GM18861 (cell line): Measurements from ENCODE around the gene RRP1B.
A peak's percentile ranks its signal among the peaks of the same experiment; 100 is the strongest.
"Not testable (repeated sequence)": the region's sequence is repeated elsewhere in the genome, so short reads cannot be mapped to it uniquely, and the experiment has no call there.

ENCODE experiments used
- ATAC-seq: cut with Tn5 transposase; IDR thresholded peaks from one replicate; pipeline ENCODE4 v1.9.1; 2021; ENCODE audit not compliant: unreplicated experiment

The RRP1B gene, protein sequence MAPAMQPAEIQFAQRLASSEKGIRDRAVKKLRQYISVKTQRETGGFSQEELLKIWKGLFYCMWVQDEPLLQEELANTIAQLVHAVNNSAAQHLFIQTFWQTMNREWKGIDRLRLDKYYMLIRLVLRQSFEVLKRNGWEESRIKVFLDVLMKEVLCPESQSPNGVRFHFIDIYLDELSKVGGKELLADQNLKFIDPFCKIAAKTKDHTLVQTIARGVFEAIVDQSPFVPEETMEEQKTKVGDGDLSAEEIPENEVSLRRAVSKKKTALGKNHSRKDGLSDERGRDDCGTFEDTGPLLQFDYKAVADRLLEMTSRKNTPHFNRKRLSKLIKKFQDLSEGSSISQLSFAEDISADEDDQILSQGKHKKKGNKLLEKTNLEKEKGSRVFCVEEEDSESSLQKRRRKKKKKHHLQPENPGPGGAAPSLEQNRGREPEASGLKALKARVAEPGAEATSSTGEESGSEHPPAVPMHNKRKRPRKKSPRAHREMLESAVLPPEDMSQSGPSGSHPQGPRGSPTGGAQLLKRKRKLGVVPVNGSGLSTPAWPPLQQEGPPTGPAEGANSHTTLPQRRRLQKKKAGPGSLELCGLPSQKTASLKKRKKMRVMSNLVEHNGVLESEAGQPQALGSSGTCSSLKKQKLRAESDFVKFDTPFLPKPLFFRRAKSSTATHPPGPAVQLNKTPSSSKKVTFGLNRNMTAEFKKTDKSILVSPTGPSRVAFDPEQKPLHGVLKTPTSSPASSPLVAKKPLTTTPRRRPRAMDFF

DNA sequence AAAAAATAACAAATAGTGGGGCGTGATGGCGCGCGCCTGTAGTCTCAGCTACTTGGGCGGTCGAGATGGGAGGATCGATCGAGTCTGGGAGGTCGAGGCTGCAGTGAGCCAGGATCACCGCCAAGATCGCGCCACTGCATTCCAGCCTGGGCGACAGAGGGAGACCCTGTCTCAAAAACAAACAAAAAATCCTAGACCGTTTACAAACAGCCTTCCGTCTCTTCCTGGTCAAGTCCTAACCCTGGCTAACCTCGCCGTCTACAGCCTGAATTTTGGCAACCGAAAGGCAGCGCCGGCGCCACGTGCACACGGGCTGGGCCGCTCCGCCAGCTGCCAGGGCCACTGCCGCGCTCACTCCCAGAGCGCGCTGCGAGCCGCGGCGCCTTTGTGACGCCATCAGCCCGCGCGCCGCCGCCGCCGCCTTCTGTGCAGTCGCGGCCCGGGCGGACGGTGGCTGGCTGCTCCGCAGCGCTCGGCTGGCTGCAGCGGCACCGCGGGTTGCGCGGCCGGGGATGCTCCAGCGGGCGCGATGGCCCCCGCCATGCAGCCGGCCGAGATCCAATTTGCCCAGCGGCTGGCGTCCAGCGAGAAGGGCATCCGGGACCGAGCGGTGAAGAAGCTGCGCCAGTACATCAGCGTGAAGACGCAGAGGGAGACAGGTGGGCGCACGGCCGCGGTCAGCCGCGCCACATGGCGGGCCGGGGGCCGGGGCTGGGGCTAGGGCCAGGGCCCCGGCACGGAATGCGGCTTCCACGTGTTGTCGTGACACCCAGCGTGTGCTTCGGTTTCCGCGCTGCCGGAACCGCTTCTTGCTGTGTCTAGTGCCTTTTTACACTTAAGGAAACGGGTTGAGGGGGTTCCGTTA lies at the start of gene RRP1B, which contains the start of gene HSF2BP:
Gene RRP1B (plus strand): TSS at position 425 of the 865 bp plus-strand sequence. CDS start 105 bp downstream, at position 530.
Gene HSF2BP (minus strand): TSS at position 353 of the 865 bp plus-strand sequence. CDS start 1,392 bp downstream, outside the sequence.
- peak; percentile 70 for ATAC-seq

DNA sequence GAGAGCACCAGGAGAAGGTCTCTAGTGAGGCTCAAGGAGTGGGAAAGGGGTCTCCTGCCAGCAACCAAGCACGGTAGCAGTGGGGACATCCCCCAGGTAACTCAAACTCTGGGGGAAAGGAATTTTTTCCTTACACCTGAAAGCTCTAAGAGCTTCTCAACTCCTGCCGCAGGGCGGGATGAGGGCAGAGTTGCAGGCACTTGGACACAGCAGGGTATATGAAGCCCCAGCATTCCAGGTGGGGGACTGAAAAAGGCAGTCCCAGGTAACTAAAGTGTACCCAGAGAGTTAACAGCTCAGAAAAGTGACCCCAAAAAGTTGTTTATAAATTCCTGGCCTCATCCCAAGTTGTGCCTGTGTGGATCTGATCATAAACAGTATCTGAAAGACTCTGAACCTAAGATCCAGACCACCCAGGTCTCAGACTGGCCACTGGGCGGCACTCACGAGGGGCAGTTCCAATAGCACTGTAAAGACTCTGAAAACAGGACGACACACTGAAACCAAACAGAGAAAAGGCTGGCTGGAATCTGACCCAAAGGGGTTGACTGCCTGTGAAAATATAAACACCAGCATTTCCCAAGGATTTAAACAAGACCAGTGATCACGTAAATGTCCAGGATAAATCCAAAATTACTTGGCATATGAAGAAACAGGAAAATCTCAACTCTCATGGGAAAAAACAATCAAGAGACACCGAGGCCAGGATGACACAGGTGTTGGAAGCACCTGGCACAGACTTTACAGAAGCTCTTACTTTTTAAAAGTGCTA lies 47.6 kb upstream of the RRP1B start:
- ATAC-seq = no peak

DNA sequence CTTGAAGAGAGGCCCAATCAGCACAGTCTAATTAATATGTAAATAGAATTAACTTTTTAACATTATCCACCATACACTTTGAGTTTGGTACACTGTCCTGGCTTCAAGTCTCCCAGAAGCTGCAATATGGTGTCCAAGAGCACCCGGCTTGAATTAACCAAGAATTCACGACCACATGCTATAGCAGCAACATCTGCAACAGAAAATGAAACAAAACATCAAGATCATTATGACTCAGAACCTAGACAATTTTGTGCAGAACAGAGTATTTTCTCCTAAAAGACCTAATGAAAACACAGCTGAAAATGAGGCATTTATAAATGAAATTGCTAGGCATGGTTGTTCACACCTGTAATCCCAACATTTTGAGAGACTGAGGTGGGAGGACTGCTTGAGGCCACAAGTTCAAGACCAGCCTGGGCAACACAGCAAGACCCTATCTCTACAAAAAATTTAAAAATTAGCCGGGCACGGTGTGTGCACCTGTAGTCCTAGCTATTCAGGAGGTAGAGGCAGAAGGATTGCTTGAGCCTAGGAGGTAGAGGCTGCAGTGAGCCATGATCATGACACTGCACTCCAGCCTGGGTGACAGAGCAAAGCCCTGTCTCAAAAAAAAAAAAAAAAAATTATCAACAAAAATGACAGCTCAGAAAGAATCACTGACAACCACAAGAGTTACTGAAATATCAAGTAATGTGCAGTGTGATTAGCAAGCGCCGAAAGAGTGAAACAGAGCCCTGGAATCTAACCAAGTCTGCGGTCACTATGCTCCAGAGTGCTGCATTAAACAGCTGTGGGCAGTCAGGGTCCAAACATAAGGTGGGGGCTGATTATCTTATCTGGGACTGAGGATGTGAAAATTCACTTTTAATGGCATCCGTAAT lies 45.4 kb upstream of the RRP1B start:
- ATAC-seq = no peak

DNA sequence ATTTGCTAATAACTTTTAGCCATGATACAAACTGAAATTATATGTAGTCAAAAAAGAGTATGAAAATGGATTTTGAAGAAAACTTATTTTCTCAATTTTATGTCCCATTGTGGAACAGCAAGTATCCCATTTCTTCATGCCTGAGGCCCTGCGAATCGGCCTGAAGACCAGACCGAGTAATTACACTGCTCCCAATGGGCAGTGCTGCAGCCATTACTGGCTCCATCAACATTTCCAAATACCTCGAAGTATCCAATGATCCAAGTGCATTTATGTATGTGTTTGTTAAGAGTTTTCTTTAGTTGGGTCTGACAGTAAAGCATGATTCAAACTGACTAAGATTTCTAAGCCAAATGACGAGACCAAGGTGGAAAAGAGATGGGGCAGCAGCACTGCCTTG lies 44.5 kb upstream of the RRP1B start:
- no peak for ATAC-seq

DNA sequence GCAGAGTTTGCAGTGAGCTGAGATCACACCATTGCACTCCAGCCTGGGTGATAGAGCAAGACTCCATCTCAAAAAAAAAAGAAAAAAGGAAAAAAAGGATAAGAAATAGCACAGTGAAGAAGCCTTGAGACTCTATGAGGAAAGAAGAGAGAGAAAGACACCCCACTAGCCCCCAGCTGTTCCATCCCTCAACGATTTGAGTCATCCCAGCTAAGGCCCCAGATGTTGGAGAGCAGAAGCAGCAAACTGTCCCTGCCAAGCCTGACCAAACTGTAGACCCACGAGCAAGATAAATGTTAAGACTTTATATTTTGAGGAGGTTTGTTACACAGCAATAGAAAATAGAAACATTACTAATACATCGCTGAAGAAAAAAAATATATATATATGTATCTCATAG lies 42.5 kb upstream of the RRP1B start:
- ATAC-seq = not testable (repeated sequence)

DNA sequence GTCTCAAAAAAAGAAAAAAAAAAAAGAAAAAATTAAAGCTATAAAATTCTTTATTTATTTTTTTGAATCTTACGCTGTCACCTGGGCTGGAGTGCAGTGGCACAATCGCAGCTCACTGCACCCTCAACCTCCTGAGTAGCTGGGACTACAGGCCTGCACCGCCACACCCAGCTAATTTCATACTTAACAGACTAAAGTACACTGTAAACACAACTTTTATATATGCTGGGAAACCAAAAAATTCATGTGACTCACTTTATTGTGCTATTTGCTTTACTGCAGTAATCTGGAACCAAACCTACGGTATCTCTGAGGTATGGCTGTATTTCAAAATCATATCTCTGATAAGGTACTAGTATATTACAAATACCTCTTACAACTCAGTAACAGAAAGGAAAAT lies 40.4 kb upstream of the RRP1B start:
- ATAC-seq = no peak

DNA sequence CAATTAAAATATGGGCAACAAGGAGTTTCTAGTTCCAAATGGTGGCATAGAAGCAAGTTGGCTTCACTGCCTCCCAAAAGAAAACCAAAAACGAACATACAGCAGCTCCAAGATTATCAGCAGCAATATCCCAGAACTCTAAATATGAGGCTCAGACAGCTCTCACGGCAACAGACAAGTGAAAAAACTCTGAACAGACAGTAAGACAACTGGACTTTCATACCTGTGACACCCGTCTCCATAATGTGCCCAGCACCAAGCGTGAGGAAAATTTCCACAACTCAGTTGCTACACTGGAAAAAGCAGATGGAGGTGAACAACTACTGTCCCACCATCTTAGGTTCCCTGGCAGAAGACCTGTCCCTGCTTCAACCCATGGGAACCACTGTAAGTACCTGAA lies 40.0 kb upstream of the RRP1B start:
- ATAC-seq = no peak

DNA sequence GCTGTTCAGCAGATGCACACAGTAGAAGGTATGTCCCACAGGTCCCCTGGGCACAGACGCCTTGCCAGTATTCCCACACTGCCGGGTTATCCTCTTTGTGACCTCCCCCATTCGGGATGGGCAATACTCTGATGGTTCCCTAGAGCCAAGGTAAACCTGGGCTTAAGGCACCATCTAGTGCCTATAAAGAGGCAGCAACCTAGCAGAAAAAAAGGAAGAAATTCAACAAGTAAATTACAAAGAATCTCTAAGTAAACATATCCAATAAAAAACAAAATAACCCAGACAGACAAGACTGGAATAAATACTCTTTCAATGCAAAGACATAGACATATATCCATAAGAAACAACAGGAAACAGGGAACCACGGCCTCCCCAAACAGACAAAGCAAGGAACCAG lies 39.5 kb upstream of the RRP1B start:
- no peak for ATAC-seq

DNA sequence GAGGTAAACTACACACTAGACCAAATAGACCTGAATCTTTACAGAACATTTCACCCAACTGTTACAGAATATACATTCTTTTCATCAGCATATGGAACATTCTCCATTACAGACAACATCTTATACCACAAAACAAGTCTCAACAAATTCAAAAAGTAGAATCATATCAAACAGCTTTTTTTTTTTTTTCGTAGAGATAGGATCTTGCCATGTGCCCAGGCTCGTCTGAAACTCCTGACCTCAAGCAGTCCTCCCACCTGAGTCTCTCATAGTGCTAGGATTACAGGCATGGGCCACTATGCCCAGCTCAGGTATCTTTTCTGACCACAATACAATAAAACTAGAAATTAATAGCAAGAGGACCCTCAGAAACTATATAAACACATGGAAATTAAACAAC lies 36.6 kb upstream of the RRP1B start:
- ATAC-seq = no peak

DNA sequence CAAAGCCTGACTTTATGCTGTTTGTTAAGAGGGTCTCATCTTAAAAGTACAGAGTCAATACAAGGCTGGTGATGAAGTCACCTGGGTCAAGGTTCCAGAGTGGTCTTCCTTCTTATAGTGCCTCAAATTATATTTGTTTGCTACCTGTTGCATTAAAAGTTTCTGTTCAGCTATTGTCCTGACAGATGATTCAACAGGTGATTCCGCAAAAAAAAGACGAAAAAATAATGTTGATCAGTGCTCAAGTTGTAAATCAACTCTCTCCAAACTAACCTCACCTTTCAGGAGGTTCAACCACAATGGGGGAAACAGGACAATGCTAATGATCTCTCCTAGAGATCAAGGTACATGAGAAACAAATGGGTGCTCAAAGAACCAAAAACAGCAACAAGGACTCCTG lies 35.8 kb upstream of the RRP1B start:
- no peak for ATAC-seq

DNA sequence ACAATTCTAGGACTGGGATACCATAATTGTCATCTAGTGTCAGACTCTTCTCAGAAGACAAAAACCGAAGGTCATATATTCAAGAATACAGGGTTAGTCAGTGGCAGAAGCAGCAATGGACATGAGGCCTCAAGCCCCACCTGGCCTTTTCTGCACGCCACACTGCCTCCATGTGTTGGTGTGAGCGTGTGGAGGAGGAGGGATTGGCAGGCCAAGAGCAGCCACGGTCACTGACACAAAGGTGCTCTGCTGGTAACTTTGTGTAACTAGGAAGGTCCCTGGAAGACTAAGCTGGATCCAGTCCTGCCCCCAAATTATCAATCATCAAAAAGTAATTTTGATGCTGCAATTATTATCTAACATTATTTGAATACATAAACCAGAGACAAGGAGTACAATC lies 35.0 kb upstream of the RRP1B start:
- no peak for ATAC-seq

DNA sequence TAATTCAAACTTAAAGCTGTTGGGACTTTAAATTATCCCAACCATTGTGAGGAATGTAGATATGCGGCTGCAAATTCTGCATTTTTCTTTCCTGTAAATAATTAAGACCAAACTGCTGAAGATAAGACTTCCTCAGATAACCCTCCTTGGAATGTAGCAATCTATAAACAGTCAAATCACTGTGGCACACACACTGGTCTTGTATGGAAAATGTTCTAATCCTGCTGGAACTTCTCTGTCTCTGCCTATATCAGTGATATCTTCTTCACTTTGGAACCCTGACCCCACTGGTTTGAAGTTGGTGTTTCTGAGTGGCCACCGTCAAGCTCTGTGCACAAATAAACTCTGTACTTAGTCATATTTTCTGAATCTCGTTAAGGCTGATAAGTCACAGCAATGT lies 33.0 kb upstream of the RRP1B start:
- no peak for ATAC-seq

DNA sequence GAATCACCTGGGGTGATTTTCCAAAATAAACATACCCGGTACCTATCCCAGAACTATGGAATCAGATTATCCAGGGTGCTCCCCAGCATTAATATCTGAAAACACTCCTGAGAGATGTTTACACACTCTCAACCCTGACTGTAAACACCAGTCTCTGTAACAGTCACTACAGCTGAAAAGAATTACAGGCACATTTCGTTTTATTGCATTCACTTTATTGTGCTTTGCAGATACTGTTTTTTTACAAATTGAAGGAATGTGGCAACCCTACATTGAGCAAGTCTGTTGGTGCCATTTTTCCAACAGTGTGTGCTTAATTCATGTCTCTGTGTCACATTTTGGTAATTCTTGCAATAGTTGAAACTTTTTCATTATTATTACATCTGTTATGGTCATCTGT lies 31.8 kb upstream of the RRP1B start:
- ATAC-seq = no peak

DNA sequence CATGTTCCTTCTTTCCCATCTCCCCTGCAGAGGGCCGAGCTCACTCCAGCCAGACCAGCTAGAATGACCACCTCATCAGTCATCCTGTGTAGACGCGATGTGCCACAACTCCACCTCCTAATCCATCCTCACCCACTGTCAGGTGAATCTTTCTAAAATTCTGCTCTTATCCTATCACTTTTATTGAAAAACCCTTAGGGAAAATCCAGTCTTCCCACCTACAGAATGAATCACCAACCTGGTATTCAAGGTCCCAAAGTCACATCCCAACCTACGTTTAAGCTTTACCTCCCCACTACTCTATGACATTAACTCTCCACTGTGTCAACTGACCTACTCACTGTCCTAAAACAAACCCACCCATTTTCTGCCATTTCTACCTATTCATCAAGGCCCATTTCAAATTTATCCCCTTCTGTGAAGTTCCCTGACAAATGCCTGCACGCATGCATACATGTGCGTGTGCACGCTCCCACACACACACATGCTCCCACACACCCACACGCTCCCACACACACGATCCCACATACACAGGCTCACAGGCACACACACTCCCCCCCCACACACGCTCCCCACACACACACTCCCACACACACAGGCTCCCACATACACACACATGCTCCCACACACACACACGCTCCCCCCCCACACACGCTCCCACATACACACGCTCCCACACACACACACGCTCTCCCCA lies 27.8 kb upstream of the RRP1B start:
- ATAC-seq = no peak

DNA sequence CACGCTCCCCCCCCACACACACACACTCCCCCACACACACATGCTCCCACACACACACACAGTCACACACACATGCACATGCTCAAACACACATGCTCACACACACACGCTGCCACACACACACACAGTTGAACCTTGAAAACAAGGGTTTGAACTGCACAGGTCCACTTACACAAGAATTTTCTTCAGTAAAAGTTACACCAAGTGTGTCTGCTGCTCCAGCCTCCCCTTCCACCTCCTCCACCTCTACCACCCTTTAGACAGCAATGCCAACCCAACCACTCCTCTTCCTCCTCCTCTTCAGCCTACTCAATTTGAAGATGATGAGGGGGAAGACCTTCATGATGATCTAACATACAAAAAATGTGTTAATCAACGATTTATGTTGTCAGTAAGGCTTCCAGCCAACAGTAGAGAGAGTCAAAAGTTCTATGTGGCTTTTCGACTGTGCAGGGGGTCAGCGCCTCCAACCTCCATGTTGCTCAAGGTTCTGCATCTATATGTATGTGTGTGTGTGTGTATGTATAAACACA lies 26.9 kb upstream of the RRP1B start:
- no peak for ATAC-seq

DNA sequence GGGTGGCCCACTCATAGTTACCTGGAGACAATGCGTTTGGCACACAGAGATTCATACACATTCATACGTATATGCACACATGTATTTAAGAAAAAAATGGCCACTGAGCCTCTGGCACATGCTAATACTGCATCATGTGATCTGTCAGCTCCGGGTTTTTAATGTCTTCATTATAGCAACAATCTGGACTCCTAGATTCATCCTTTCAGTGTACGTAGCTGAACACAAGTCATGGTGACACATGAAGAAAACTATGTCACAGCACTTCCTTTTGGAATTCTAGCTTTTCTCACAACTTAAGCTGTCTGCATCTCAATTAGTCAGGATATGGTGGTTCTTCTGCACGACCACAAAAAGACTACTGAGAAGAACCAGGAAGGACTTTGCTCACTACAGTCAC lies 24.7 kb upstream of the RRP1B start:
- no peak for ATAC-seq

DNA sequence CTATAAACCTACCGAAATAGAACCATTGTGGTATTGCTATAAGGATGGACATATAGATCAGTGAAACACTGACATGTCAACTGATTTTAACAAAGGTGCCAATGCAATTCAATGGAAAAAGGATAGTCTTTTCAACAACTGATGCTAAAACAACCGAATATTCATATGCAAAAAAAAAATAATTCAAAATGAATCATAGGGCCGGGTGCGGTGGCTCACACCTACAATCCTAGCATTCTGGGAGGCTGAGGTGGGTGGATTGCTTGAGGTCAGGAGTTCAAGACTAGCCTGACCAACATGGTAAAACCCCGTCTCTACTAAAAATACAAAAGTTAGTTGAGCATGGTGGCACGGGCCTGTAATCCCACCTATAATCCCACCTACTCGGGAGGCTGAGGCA lies 23.9 kb upstream of the RRP1B start:
- no peak for ATAC-seq

DNA sequence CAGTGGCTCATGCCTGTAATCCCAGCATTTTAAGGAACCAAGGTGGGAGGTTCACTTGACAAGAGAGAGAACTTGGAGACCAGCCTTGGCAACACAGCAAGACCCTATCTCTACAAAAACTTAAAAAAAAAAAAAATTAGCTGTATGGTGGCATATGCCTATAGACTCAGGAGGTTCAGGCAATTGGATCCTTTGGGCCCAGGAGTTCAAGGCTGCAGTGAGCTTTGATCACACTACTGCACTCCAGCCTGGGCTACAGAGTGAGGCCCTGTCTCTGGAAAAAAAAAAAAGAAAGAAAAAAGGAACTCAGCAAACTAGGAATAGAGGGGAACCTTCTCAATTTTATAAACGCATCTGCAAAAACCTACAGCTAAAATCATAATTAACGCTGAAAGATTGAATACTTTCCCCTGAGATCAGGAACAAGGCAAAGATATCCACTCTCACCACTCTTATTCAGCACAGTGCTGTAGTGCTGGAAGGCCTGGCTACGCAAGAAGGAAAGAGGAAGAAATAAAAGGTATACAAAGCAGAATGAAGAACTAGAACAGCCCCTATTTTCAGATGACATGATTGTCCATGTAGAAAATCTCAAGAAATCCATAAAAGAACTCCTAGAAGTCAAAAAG lies 21.7 kb upstream of the RRP1B start:
- no peak for ATAC-seq
